ENCODE data around the gene ORM1. TPM values are rescaled to one million over a fixed set of nuclear protein-coding genes. Genes with fewer than 3 reads are reported as not detected.

The ORM1 gene
- total RNA-seq, 2 experiments from 2014 or later, result not detected

DNA sequence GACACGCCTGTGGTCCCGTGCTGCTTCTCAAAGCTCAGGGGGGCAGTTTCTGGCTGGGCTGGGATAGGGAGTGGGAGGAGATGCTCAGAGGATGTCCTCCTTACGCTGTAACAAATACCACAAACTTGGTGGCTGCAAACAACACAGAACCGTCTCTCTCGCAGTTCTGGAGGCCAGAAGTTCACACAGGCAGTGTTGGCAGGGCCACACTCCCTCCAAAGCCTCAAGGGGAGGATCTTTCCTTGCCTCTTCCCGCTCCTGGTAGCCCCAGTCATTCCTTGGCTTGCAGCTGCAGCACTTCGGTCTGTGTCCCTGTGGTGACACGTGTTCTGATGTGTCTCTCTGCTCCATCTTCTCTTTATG lies 10.4 kb upstream of the ORM1 start:
- no peaks in the 10 kb centered on the region for H4K20me1 ChIP-seq (ENCODE audit: insufficient read depth, low read length)
- TF ChIP-seq, protein P1, sequence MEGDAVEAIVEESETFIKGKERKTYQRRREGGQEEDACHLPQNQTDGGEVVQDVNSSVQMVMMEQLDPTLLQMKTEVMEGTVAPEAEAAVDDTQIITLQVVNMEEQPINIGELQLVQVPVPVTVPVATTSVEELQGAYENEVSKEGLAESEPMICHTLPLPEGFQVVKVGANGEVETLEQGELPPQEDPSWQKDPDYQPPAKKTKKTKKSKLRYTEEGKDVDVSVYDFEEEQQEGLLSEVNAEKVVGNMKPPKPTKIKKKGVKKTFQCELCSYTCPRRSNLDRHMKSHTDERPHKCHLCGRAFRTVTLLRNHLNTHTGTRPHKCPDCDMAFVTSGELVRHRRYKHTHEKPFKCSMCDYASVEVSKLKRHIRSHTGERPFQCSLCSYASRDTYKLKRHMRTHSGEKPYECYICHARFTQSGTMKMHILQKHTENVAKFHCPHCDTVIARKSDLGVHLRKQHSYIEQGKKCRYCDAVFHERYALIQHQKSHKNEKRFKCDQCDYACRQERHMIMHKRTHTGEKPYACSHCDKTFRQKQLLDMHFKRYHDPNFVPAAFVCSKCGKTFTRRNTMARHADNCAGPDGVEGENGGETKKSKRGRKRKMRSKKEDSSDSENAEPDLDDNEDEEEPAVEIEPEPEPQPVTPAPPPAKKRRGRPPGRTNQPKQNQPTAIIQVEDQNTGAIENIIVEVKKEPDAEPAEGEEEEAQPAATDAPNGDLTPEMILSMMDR (conservative IDR thresholded peaks at IDR 0.05; ENCODE audit: low read length), result no peak
- TF ChIP-seq EZH2phosphoT487 (IDR thresholded peaks at IDR 0.05; ENCODE audit: borderline replicate concordance, low read depth, low read length), result no peak
- no TSS peak for BruUV-seq (replicated peaks)
- H3K9me2 ChIP-seq (ENCODE audit: insufficient read depth, low read length), result no peaks in the 10 kb centered on the region
- H3K4me2 ChIP-seq (ENCODE audit: low read length), result no peak overlapping the region
- H3K9me3 ChIP-seq (ENCODE audit: low read length), result no peaks in the 10 kb centered on the region
- POLR2A ChIA-PET, result no interaction called here
- no peak overlapping the region for H2AFZ ChIP-seq (ENCODE audit: low read length)
- H3K4me1 ChIP-seq (ENCODE audit: insufficient read depth, low read length, poor library complexity, severe bottlenecking), result no peaks in the 10 kb centered on the region
- H3K27ac ChIP-seq (ENCODE audit: low read depth, low read length, poor library complexity, severe bottlenecking), result no peak overlapping the region
- intact Hi-C loops (cut with micrococcal nuclease; ENCODE audit: unreplicated experiment), result no loop called here
- no peak for DNase-seq (ENCODE audit: low spot score)
- no peaks in the 10 kb centered on the region for H3K79me2 ChIP-seq (ENCODE audit: insufficient read depth, low read depth, low read length)
- H3K4me3 ChIP-seq (ENCODE audit: low read depth, low read length, poor library complexity, severe bottlenecking), result no peak overlapping the region
- H3K36me3 ChIP-seq (ENCODE audit: insufficient read depth, low read length), result no peaks in the 10 kb centered on the region
- CTCF ChIA-PET (ENCODE audit: unreplicated experiment), result no interaction called here

- Histone ChIP-seq H3K4me1 (ENCODE audit: insufficient read depth, low read length, poor library complexity, severe bottlenecking) (no peaks in the 10 kb centered on the region), H3K36me3 (ENCODE audit: insufficient read depth, low read length) (no peaks in the 10 kb centered on the region), H3K9me2 (ENCODE audit: insufficient read depth, low read length) (no peaks in the 10 kb centered on the region), H3K4me3 (ENCODE audit: low read depth, low read length, poor library complexity, severe bottlenecking) (no peak overlapping the region), H2AFZ (ENCODE audit: low read length) (no peak overlapping the region), H3K79me2 (ENCODE audit: insufficient read depth, low read depth, low read length) (no peaks in the 10 kb centered on the region), H4K20me1 (ENCODE audit: insufficient read depth, low read length) (no peaks in the 10 kb centered on the region), H3K27ac (ENCODE audit: low read depth, low read length, poor library complexity, severe bottlenecking) (no peak overlapping the region), H3K9me3 (ENCODE audit: low read length) (no peaks in the 10 kb centered on the region), H3K4me2 (ENCODE audit: low read length) (no peak overlapping the region)
- DNase-seq (ENCODE audit: low spot score), result no peak
- no peak for TF ChIP-seq EZH2phosphoT487 (IDR thresholded peaks at IDR 0.05; ENCODE audit: borderline replicate concordance, low read depth, low read length)
- TF ChIP-seq, protein P1 (conservative IDR thresholded peaks at IDR 0.05; ENCODE audit: low read length), result no peak
- CTCF ChIA-PET (ENCODE audit: unreplicated experiment), result no interaction called here
- no TSS peak for BruUV-seq (replicated peaks)
- POLR2A ChIA-PET, result no interaction called here
- intact Hi-C loops (cut with micrococcal nuclease; ENCODE audit: unreplicated experiment), result no loop called here
Measured at GRCh38 chr9:114313186-114313585, 9.7 kb upstream of the ORM1 start.

DNA sequence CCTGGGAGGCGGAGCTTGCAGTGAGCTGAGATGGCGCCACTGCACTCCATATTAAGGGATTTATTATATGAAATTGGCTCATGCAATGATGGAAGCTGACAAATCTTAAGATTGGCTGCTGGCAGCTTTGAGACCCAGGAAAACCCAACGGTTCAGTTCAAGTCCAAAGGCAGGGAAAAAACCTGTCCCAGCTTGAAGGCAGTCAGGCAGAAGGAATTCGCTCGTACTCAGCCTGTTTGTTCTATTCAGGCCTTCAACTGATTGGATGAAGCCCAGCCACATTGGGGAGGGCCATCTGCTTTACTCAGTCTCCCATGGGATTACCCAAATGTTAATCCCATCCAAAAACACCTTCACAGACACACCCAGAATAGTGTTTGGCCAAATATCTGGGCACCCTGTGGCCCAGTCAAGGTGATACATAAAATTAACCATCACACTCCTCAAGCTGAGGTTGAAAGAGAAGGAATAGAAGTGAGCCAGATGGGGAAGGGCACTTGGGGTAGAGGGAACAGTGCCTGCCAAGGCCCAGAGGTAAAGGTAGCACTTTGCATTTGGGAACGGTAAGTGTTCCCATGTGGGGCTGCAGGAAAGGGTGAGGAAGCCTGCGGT lies 8.5 kb upstream of the ORM1 start:
- DNase-seq (ENCODE audit: low spot score), result no peak
- ChIA-PET POLR2A (no interaction called here), CTCF (ENCODE audit: unreplicated experiment) (interaction anchor here (0.7 kb wide), 1 partner anchor 103 kb away, joined by 3 read pairs; no protein-coding TSS in a partner anchor)
- TF ChIP-seq, protein P1 (conservative IDR thresholded peaks at IDR 0.05; ENCODE audit: low read length), result no peak
- no peak for TF ChIP-seq EZH2phosphoT487 (IDR thresholded peaks at IDR 0.05; ENCODE audit: borderline replicate concordance, low read depth, low read length)
- H3K4me1 ChIP-seq (ENCODE audit: insufficient read depth, low read length, poor library complexity, severe bottlenecking), result no peaks in the 10 kb centered on the region
- intact Hi-C loops (cut with micrococcal nuclease; ENCODE audit: unreplicated experiment), result no loop called here
- no peak overlapping the region for H2AFZ ChIP-seq (ENCODE audit: low read length)
- H3K79me2 ChIP-seq (ENCODE audit: insufficient read depth, low read depth, low read length), result no peaks in the 10 kb centered on the region
- H3K27ac ChIP-seq (ENCODE audit: low read depth, low read length, poor library complexity, severe bottlenecking), result no peak overlapping the region
- H3K4me2 ChIP-seq (ENCODE audit: low read length), result no peak overlapping the region
- no peaks in the 10 kb centered on the region for H3K9me3 ChIP-seq (ENCODE audit: low read length)
- no peaks in the 10 kb centered on the region for H3K9me2 ChIP-seq (ENCODE audit: insufficient read depth, low read length)
- no peak overlapping the region for H3K4me3 ChIP-seq (ENCODE audit: low read depth, low read length, poor library complexity, severe bottlenecking)
- no TSS peak for BruUV-seq (replicated peaks)
- no peaks in the 10 kb centered on the region for H3K36me3 ChIP-seq (ENCODE audit: insufficient read depth, low read length)
- no peaks in the 10 kb centered on the region for H4K20me1 ChIP-seq (ENCODE audit: insufficient read depth, low read length)
